Middle frontal gyrus (tissue), 1 donor: Measurements from ENCODE around the gene SURF6.
"Not testable (repeated sequence)": the region's sequence is repeated elsewhere in the genome, so short reads cannot be mapped to it uniquely, and the experiment has no call there.

Experiments used
- DNase-seq: peaks from one replicate; pipeline ENCODE4 v3.0.0-alpha.2; 2015; ENCODE audit warnings: low spot score; ENCODE audit errors: extremely low spot score

Gene SURF6

DNA sequence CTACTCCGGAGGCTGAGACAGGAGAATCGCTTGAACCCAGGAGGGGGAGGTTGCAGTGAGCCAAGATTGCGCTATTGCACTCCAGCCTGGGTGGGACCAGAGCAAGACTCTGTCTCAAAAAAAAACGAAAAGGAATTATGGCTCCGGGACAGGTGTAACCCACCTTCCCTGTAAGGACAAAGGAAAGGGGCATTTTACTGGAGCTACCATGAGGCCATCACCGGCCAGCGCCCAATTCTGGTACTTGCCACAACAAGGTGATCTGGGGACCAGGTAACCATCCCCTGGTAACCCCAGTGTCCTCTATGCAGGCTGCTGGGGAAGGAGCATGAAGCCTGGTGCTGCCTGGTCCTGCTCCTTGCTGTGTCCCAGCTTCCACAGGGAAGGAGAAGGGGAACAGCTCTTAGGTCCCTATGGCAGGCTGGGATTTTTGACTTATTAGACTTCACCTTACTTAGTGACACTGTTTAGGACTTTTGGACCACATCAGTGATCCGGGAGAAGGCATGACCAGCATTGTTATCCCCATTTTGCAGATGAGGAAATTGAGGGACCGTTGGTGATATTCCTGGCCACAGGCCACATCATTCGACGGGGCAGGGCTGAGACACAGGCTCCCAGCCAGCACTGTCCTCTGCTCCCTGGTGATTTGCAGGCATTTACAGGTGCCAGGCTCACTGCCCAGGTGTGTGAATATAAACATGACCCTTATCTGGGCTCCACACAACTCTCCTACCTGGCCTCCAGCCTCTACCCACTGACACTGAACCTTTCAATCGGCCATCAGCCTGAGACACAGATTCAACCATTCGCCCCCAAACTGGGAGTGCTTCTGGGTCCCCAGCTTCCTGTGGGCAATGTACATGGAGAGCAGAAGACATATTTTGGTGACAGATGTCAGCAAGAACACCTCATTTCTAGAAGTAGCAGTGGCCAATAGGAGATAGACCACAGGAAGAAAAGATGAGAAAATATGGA, 34.4 kb downstream of the SURF6 start:
- DNase-seq, result no peak

DNA sequence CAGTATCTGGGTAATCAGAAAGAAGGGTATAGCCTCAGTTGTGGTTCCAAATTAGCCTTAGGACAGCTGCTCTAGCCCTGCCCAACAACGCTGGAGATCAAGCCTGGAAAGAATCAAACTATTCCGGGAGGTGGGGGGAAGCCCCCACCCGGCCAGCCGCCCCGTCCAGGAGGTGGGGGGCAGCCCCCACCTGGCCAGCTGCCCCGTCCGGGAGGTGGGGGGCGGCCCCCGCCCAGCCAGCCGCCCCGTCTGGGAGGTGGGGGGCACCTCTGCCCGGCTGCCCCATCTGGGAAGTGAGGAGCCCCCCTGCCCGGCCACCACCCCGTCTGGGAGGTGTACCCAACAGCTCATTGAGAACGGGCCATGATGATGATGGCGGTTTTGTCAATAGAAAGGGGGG, 36.0 kb downstream of the SURF6 start:
- DNase-seq, result not testable (repeated sequence)

DNA sequence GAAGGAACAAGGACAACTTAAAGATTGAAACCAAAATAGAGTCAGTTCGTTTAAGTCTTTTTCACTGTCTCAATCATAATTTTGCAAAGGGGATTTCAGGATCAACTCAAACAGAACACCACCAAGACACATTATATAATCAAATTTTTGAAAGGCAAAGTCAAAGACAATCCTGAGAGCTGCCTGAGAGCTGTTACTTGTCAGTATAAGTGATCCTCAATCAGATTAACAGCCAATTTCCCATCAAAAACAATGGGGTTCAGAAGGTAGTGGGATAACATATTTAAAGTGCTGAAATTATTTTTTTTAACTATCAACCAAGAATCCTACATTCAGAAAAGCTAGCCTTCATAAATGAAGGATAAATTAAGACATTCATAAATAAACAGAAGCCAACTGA, 41.7 kb downstream of the SURF6 start:
- DNase-seq, result no peak

DNA sequence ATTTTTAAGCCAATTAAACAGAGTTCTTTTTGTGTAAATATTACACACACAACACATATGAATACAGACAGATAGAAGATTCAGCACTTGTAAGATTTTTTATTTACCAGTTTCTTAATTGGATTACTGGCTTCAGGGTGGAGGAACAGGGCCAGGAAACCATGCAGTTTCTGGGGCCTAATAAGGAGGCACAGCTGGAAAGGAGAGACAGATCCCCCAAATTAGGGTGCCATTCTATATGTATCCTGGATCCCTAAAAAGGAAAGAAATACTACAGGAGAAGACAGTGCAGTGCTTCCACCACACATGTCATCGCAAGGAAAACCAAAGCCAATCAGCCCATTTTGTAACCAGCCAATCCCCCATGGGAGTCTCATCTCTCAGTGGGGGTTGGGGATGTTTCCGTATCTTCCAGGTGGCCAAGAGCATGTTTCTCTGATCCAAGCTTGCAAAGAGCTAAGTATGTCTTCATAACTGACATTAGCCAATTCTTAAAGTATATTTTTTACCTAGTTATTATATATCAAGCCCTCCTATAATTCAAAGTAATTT, 45.2 kb downstream of the SURF6 start:
- DNase-seq, result no peak

DNA sequence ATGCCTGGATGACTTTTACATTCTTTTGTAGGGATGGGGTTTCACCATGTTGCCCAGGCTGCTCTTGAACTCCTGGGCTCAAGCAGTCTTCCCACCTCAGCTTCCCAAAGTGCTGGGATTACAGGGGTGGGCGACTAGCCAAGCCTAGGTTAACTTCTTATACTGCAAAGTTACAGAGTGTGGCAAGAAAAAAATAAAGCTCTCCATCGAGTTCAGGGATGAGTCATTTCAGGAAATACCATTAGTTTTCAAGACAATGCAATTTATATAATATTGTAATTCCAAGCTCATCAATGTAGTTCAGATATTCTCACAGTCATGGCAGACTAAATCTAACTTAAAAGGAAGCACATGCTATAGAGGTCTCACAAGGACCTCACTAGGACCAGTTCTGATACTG, 49.5 kb downstream of the SURF6 start:
- no peak for DNase-seq

DNA sequence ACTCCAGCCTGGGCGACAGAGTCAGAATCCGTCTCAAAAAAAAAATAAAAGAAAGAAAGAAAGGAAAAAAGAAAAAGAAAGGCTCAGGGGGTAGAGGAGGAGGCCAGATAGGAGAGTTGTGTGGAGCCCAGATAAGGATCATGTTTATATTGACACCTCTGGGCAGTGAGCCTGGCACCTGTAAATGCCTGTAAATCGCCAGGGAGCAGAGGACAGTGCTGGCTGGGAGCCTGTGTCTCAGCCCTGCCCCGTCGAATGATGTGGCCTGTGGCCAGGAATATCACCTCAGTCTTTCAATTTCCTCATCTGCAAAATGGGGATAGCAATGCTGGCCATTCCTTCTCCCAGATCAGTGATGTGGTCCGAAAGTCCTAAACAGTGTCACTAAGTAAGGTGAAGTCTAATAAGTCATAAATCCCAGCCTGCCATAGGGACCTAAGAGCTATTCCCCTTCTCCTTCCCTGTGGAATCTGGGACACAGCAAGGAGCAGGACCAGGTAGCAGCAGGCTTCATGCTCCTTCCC, 50.7 kb downstream of the SURF6 start:
- DNase-seq, result no peak

DNA sequence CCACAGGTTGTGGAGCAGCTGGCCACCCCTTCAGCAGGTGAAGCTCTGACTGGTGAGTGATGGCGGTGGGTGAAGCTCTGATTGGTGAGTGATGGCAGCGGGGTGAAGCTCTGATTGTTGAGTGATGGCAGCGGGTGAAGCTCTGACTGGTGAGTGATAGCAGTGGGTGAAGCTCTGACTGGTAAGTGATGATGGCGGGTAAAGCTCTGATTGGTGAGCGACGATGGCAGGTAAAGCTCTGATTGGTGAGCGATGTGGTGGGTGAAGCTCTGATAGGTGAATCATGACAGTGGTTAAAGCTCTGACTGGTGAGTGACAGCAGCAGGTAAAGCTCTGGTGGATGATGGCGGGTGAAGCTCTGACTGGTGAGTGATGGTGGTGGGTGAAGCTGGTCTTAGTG, 51.6 kb downstream of the SURF6 start:
- no peak for DNase-seq

DNA sequence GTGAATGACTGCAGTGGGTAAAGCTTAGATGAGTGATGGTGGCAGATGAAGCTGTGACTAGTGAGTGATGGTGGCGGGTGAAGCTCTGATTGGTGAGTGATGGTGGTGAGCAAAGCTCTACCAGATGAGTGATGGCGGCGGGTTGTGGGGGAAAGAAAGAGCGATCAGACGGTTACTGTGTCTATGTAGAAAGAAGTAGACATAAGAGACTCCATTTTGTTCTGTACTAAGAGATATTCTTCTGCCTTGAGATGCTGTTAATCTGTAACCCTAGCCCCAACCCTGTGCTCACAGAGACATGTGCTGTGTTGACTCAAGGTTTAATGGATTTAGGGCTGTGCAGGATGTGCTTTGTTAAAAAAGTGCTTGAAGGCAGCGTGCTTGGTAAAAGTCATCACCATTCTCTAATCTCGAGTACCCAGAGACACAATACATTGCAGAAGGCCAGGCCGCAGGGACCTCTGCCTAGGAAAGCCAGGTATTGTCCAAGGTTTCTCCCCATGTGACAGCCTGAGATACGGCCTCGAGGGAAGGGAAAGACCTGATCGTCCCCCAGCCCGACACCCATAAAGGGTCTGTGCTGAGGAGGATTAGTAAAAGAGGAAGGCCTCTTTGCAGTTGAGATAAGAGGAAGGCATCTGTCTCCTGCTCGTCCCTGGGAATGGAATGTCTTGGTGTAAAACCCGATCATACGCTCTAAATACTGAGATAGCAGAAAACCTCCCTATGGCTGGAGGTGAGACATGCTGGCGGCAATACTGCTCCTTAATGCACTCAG, 52.5 kb downstream of the SURF6 start:
- DNase-seq, result not testable (repeated sequence)

DNA sequence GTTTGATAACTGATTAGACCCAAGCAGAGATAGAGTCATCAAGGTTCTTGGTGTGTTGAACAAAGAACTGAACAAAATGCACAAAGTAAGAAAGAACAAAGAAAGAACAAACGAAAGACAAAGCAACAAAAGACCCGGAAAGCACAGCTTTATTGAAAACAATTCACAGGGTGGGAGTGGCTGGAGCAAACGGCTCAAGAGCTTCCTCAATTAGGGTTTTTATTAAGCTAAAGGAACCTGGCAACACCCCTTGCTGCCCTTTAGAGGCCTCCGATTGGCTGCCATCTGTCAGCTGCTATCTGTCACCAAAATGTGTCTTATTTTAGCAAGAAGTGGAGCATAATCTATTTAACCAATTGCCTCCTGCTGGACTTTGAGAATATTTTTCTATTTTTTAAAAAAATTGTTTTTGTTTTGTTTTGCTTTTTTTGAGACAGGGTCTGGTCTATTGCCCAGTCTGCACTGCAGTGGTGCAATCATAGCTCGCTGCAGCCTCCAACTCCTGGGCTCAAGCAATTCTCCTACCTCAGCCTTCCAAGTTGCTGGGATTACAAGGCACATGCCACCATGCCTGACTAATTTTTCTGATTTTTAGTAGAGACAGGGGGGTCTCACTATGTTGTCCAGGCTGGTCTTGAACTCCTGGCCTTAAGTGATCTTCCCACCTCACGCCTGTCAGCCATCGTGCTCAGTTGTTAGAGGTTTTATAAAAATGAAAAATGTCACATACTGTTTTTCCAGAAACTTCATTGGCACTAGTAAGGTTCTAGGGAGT, 53.3 kb downstream of the SURF6 start:
- no peak for DNase-seq

DNA sequence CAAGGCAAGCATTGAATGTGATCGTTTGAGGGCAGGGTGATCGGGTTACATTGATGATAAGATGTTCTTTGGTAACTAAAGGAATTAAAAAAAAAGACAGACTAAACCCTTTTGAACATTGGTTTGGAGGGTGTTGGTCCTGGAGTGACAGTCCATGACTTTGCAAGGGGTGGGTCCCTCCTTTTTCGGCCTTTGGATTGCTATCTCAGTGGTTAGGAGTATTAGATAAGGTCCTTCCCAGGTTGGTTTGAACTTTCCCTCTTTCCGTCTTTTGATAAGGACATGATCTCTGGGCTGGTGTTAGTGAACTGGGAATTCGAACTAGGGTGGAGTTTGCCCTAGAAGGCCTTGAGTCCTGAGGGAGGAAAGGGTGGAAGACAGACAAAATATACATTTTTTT, 55.6 kb downstream of the SURF6 start:
- DNase-seq, result no peak
